ENCODE results near the gene TMEM214.

Gene TMEM214

DNA sequence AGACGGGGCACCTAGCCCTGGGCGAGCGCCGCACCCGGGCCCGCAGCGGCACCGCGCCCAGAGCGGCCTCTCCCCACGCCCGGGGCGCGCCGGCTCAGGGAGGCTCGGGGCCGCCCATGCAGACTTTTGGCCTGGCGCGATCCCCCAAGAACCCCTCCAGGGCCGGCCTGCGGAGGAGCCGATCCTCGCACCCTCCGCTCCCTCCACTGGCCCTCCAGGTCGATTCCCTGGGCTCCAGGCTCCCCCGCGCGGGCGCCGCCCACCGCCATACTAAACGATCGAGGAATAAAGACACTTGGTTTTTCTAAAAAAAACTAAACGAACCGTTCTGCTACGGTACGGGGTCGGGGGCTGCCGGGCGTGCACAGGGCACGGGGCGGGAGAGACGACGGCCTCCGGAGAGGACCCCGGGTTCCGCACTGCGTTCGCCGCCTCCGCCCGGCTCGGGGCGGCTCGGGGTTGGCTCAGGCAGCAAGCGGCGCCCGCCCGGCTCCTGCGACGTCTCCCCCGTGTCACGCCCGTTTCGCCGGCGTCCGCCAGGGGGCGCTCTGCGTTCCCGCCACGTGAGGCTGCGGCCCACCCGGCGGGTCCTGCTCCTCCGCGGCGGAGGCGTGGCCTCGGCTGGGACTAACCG is 53.4 kb downstream of the TMEM214 start:
- peak; percentile 88 for DNase-seq

DNA sequence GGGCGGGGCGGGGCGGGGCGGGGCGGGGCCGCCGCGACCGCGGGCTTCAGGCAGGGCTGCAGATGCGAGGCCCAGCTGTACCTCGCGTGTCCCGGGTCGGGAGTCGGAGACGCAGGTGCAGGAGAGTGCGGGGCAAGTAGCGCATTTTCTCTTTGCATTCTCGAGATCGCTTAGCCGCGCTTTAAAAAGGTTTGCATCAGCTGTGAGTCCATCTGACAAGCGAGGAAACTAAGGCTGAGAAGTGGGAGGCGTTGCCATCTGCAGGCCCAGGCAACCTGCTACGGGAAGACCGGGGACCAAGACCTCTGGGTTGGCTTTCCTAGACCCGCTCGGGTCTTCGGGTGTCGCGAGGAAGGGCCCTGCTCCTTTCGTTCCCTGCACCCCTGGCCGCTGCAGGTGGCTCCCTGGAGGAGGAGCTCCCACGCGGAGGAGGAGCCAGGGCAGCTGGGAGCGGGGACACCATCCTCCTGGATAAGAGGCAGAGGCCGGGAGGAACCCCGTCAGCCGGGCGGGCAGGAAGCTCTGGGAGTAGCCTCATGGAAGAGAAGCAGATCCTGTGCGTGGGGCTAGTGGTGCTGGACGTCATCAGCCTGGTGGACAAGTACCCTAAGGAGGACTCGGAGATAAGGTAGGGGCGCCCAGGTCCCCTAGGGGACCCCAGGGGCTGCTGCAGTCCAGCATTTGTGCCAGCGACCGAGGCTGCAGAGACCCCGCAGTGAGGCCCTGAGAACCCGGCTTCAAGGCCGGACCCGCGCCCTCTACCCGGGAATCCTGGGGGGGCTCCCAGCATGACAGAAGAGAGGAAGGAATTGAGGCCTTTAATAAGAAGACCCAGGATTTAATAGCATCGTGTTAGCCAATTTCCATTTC is 54.2 kb downstream of the TMEM214 start, which contains the start of gene KHK:
Gene KHK, plus strand, starts transcription at position 49 of the 870 bp plus-strand sequence. Its CDS starts 488 bp downstream, at position 537.
- DNase-seq = peak; percentile 31

- no peak for DNase-seq
These were observed 55.2 kb downstream of the TMEM214 start for GRCh38 chr2:27087823-27088410.

DNA sequence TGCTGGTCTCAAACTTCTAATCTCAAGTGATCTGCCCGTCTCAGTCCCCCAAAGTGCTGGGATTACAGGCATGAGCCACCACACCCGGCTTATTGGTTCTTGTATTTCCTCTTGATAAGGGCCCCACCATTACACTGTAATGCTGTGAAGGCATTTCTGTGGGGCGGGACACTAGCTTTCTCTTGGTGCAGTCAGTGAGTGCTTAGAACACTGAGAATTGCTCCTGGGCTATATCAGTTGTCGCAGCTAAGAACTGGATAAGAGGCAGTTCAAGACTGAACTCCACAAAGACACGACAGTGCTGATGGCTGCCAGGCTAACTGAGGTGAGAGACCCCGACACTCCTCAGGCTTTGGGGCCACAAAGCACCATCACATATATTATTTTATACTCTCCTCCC is 55.9 kb downstream of the TMEM214 start:
- DNase-seq = no peak

DNA sequence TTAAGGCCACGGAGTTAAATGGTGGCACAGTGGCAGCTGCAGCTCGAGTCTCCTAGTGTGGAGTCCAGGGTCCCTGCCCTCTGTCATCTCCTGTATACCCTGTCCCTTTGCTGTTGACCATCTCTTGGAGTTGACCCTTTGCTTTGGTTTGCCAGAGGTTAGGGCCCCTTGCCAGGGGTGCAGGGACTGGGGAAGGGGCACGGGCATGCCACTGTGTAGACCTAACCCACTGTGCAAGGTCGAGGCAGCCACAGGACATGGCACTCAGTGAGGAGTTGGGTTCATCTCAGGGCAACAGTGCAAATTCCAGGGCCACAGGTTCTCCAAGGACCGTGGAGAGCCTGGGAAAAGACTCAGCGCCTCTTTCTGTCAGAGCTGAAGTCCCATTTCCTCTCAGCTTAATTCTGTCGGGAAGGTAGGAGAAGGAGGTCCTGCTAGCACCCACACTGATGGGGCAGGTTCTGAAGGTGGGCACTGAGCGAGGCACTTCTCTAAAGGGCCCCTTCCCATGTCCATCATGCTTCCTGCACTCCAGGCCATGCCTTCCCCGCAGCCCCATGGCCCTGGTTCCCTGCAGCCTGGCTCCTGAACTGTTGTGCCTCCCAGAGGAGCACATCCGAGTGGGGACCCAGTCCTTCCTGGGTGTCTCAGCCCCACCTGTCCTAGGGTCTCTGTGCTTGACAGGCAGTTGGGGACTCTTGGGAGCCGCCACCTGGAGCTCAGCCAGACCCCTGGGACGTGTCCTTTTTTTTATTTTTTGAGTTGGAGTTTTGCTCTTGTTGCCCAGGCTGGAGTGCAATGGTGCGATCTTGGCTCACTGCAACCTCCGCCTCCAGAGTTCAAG is 56.6 kb downstream of the TMEM214 start:
- DNase-seq = no peak

Measured in NCI-H1694 treated with DMSO at 0.1 percent for 48 hours (cell line).